ENCODE data around the gene PITPNM3. TPM values are rescaled to one million over a fixed set of nuclear protein-coding genes. Genes with fewer than 3 reads are reported as not detected.
A peak's percentile ranks its signal among the peaks of the same experiment; 100 is the strongest.

The PITPNM3 gene
- total and polyA plus RNA-seq, 4 experiments from 2014 or later: 0.05 to 0.50 (median 0.29) TPM; not detected in 1

- no peak overlapping the region for H3K4me3 Mint-ChIP-seq
- no peak overlapping the region for H3K4me3 ChIP-seq (ENCODE audit: low read length in 2 of 2)
- intact Hi-C loops (cut with micrococcal nuclease): loop anchor here (10.0 kb wide), 1 partner anchor 715 kb away; no protein-coding TSS in a partner anchor
- no peaks in the 10 kb centered on the region for H3K36me3 ChIP-seq (ENCODE audit: insufficient read depth, low read length)
- peaks cover 4% of the 10 kb centered on the region for H3K27me3 ChIP-seq (ENCODE audit: insufficient read depth, low read length)
- H3K36me3 Mint-ChIP-seq: no peaks in the 10 kb centered on the region
- CTCF ChIA-PET (ENCODE audit: partially characterized antibody): interaction anchor here (1.2 to 3.7 kb wide), 3 partner anchors 23 to 830 kb away, joined by 3 to 28 read pairs (median 3); no protein-coding TSS in a partner anchor
- H3K27ac ChIP-seq (ENCODE audit: low read depth, low read length): no peak overlapping the region
- no peak for DNase-seq
- H3K27ac Mint-ChIP-seq: peak overlapping the region in 1 of 7 donors; percentile 60
- H3K4me1 Mint-ChIP-seq: peaks cover 0 to 9% (median 3%) of the 10 kb centered on the region in 4 donors
- no peaks in the 10 kb centered on the region for H3K4me1 ChIP-seq (ENCODE audit: insufficient read depth, low read length)
- POLR2A ChIA-PET (ENCODE audit: partially characterized antibody): no interaction called here
- H3K9me3 ChIP-seq (ENCODE audit: control insufficient read depth in 1 of 2, low read length in 2 of 2): no peaks in the 10 kb centered on the region
- no peaks in the 10 kb centered on the region for H3K9me3 Mint-ChIP-seq
- H3K27me3 Mint-ChIP-seq: peaks cover 2 to 18% of the 10 kb centered on the region in 2 donors
Observed at GRCh38 chr17:6420173-6420641, 136.1 kb downstream of the PITPNM3 start.

GRCh38 chr17:6415616-6416015, 140.7 kb downstream of the PITPNM3 start:
- intact Hi-C loops (cut with micrococcal nuclease): no loop called here
- DNase-seq: no peak
- H3K27me3 Mint-ChIP-seq: peaks cover 0 to 15% of the 10 kb centered on the region in 2 donors
- ChIA-PET POLR2A (ENCODE audit: partially characterized antibody) (no interaction called here), CTCF (ENCODE audit: partially characterized antibody) (interaction anchor here (1.1 to 1.5 kb wide), 2 partner anchors 9 to 824 kb away, joined by 3 to 4 read pairs; no protein-coding TSS in a partner anchor)
- peaks cover 0 to 3% (median 0%) of the 10 kb centered on the region in 4 donors for H3K4me1 Mint-ChIP-seq
- H3K4me3 Mint-ChIP-seq: no peak overlapping the region
- Histone ChIP-seq H3K36me3 (ENCODE audit: insufficient read depth, low read length) (no peaks in the 10 kb centered on the region), H3K9me3 (ENCODE audit: control insufficient read depth in 1 of 2, low read length in 2 of 2) (no peaks in the 10 kb centered on the region), H3K4me3 (ENCODE audit: low read length in 2 of 2) (no peak overlapping the region), H3K27me3 (ENCODE audit: insufficient read depth, low read length) (peaks cover 5% of the 10 kb centered on the region), H3K4me1 (ENCODE audit: insufficient read depth, low read length) (no peaks in the 10 kb centered on the region), H3K27ac (ENCODE audit: low read depth, low read length) (no peak overlapping the region)
- no peak overlapping the region for H3K27ac Mint-ChIP-seq
- no peaks in the 10 kb centered on the region for H3K9me3 Mint-ChIP-seq
- no peaks in the 10 kb centered on the region for H3K36me3 Mint-ChIP-seq

GRCh38 chr17:6413065-6413464, 143.3 kb downstream of the PITPNM3 start:
- ChIA-PET POLR2A (ENCODE audit: partially characterized antibody) (no interaction called here), CTCF (ENCODE audit: partially characterized antibody) (no interaction called here)
- Mint-ChIP-seq H3K36me3 (no peaks in the 10 kb centered on the region), H3K4me1 (no peaks in the 10 kb centered on the region), H3K27me3 (peaks cover 1 to 10% of the 10 kb centered on the region in 2 donors), H3K27ac (no peak overlapping the region), H3K4me3 (no peak overlapping the region), H3K9me3 (no peaks in the 10 kb centered on the region)
- intact Hi-C loops (cut with micrococcal nuclease): no loop called here
- H3K4me3 ChIP-seq (ENCODE audit: low read length in 2 of 2): no peak overlapping the region
- peak in 2 of 5 donors; percentile 8 to 17 for DNase-seq
- H3K4me1 ChIP-seq (ENCODE audit: insufficient read depth, low read length): no peaks in the 10 kb centered on the region
- no peak overlapping the region for H3K27ac ChIP-seq (ENCODE audit: low read depth, low read length)
- peaks cover 5% of the 10 kb centered on the region for H3K27me3 ChIP-seq (ENCODE audit: insufficient read depth, low read length)
- H3K36me3 ChIP-seq (ENCODE audit: insufficient read depth, low read length): no peaks in the 10 kb centered on the region
- H3K9me3 ChIP-seq (ENCODE audit: control insufficient read depth in 1 of 2, low read length in 2 of 2): no peaks in the 10 kb centered on the region

- H3K4me1 Mint-ChIP-seq: no peaks in the 10 kb centered on the region
Observed at GRCh38 chr17:6408735-6409134, 147.6 kb downstream of the PITPNM3 start.

GRCh38 chr17:6408276-6408675, 148.1 kb downstream of the PITPNM3 start:
- Histone ChIP-seq H3K9me3 (ENCODE audit: control insufficient read depth in 1 of 2, low read length in 2 of 2) (no peaks in the 10 kb centered on the region), H3K36me3 (ENCODE audit: insufficient read depth, low read length) (no peaks in the 10 kb centered on the region), H3K27ac (ENCODE audit: low read depth, low read length) (no peak overlapping the region), H3K27me3 (ENCODE audit: insufficient read depth, low read length) (peaks cover 5% of the 10 kb centered on the region), H3K4me1 (ENCODE audit: insufficient read depth, low read length) (no peaks in the 10 kb centered on the region), H3K4me3 (ENCODE audit: low read length in 2 of 2) (no peak overlapping the region)
- Mint-ChIP-seq H3K4me1 (no peaks in the 10 kb centered on the region), H3K4me3 (no peak overlapping the region), H3K27ac (no peak overlapping the region), H3K36me3 (no peaks in the 10 kb centered on the region), H3K9me3 (no peaks in the 10 kb centered on the region), H3K27me3 (peaks cover 14 to 23% of the 10 kb centered on the region in 2 donors)
- CTCF ChIA-PET (ENCODE audit: partially characterized antibody): no interaction called here
- intact Hi-C loops (cut with micrococcal nuclease): no loop called here
- POLR2A ChIA-PET (ENCODE audit: partially characterized antibody): interaction anchor here (0.8 kb wide), 1 partner anchor 877 kb away, joined by 3 read pairs; no protein-coding TSS in a partner anchor
- DNase-seq: no peak

More at GRCh38 chr17:6408735-6409134, 147.6 kb downstream of the PITPNM3 start:
- H3K27ac Mint-ChIP-seq: no peak overlapping the region
- Histone ChIP-seq H3K9me3 (ENCODE audit: control insufficient read depth in 1 of 2, low read length in 2 of 2) (no peaks in the 10 kb centered on the region), H3K27me3 (ENCODE audit: insufficient read depth, low read length) (peaks cover 5% of the 10 kb centered on the region), H3K27ac (ENCODE audit: low read depth, low read length) (no peak overlapping the region), H3K4me1 (ENCODE audit: insufficient read depth, low read length) (no peaks in the 10 kb centered on the region), H3K4me3 (ENCODE audit: low read length in 2 of 2) (no peak overlapping the region), H3K36me3 (ENCODE audit: insufficient read depth, low read length) (no peaks in the 10 kb centered on the region)
- H3K36me3 Mint-ChIP-seq: no peaks in the 10 kb centered on the region
- intact Hi-C loops (cut with micrococcal nuclease): no loop called here
- ChIA-PET CTCF (ENCODE audit: partially characterized antibody) (interaction anchor here (0.7 kb wide), 1 partner anchor 16 kb away, joined by 3 read pairs; no protein-coding TSS in a partner anchor), POLR2A (ENCODE audit: partially characterized antibody) (interaction anchor here (0.8 kb wide), 1 partner anchor 878 kb away, joined by 3 read pairs; no protein-coding TSS in a partner anchor)
- H3K27me3 Mint-ChIP-seq: peaks cover 14 to 23% of the 10 kb centered on the region in 2 donors
- no peak overlapping the region for H3K4me3 Mint-ChIP-seq
- no peak for DNase-seq
- no peaks in the 10 kb centered on the region for H3K9me3 Mint-ChIP-seq

- intact Hi-C loops (cut with micrococcal nuclease): no loop called here
- Mint-ChIP-seq H3K36me3 (no peaks in the 10 kb centered on the region), H3K9me3 (peaks cover 0 to 11% (median 5%) of the 10 kb centered on the region in 8 donors), H3K27ac (no peak overlapping the region), H3K4me3 (no peak overlapping the region), H3K27me3 (peaks cover 25% of the 10 kb centered on the region in 2 donors), H3K4me1 (no peaks in the 10 kb centered on the region)
- Histone ChIP-seq H3K36me3 (ENCODE audit: insufficient read depth, low read length) (no peaks in the 10 kb centered on the region), H3K4me1 (ENCODE audit: insufficient read depth, low read length) (no peaks in the 10 kb centered on the region), H3K27ac (ENCODE audit: low read depth, low read length) (no peak overlapping the region), H3K9me3 (ENCODE audit: control insufficient read depth in 1 of 2, low read length in 2 of 2) (no peaks in the 10 kb centered on the region), H3K27me3 (ENCODE audit: insufficient read depth, low read length) (no peaks in the 10 kb centered on the region), H3K4me3 (ENCODE audit: low read length in 2 of 2) (no peak overlapping the region)
- CTCF ChIA-PET (ENCODE audit: partially characterized antibody): no interaction called here
- no peak for DNase-seq
- POLR2A ChIA-PET (ENCODE audit: partially characterized antibody): no interaction called here
Observed at GRCh38 chr17:6402258-6402657, 154.1 kb downstream of the PITPNM3 start.
